Panc1 (cell line): ENCODE results near the gene FAM163B.

Source experiments
- POLR2AphosphoS5 ChIP-seq: IDR thresholded peaks from 2 replicates; pipeline ENCODE4 v1.6.1; 2012; ENCODE audit warnings: mild to moderate bottlenecking, low read depth, low read length, moderate library complexity
- SIN3A ChIP-seq: IDR thresholded peaks from 2 replicates; pipeline ENCODE4 v1.6.1; 2012; ENCODE audit warnings: low read depth, mild to moderate bottlenecking, low read length, moderate library complexity, borderline replicate concordance; ENCODE audit not compliant: insufficient read depth
- TCF7L2 ChIP-seq: IDR thresholded peaks from 2 replicates; pipeline ENCODE4 v1.6.1; 2011; ENCODE audit warnings: mild to moderate bottlenecking, low read depth, low read length, inconsistent platforms
- TF ChIP-seq, protein P1 (sequence below): fragments of 450-650 bp; IDR thresholded peaks from 2 replicates; pipeline ENCODE4 v1.5.1; 2017; ENCODE audit warnings: mild to moderate bottlenecking
- TF ChIP-seq, protein P2 (sequence below), 2 experiments: IDR thresholded peaks; 2 replicates each; pipeline ENCODE4 v1.6.1; 2011 to 2012; ENCODE audit warnings: low read depth in 2 of 2, control low read depth in 1 of 2, low read length in 1 of 2, mild to moderate bottlenecking in 1 of 2, moderate library complexity in 1 of 2; ENCODE audit not compliant: insufficient read depth in 1 of 2

DNA sequence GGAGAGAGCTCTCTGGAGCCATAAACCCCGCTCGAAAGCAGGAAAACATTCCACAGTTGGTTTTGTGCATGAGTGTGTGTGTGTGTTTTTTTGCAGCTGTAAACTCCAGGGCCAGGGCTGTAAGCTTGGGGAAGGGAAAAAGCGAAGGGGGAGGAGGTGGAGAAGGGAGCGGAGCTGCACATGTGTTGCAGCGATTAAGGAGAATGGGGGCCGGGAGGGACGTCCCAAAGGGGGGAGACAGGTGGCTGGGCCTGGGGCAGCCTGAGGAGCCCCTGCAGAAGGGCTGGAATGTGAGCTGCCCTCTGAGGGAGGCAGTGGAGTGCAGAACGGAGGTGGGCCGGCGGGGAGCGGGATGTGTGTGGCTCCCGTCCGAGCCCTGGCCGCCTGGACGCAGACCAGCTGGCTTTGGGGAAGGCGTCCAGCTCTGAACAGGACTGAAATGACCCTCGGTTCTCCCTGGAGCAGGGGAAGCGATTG, 81.7 kb downstream of the FAM163B start:
- TF ChIP-seq, protein P1, sequence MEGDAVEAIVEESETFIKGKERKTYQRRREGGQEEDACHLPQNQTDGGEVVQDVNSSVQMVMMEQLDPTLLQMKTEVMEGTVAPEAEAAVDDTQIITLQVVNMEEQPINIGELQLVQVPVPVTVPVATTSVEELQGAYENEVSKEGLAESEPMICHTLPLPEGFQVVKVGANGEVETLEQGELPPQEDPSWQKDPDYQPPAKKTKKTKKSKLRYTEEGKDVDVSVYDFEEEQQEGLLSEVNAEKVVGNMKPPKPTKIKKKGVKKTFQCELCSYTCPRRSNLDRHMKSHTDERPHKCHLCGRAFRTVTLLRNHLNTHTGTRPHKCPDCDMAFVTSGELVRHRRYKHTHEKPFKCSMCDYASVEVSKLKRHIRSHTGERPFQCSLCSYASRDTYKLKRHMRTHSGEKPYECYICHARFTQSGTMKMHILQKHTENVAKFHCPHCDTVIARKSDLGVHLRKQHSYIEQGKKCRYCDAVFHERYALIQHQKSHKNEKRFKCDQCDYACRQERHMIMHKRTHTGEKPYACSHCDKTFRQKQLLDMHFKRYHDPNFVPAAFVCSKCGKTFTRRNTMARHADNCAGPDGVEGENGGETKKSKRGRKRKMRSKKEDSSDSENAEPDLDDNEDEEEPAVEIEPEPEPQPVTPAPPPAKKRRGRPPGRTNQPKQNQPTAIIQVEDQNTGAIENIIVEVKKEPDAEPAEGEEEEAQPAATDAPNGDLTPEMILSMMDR: no peak
- TF ChIP-seq POLR2AphosphoS5 (no peak), SIN3A (no peak), TCF7L2 (no peak)
- TF ChIP-seq, protein P2, sequence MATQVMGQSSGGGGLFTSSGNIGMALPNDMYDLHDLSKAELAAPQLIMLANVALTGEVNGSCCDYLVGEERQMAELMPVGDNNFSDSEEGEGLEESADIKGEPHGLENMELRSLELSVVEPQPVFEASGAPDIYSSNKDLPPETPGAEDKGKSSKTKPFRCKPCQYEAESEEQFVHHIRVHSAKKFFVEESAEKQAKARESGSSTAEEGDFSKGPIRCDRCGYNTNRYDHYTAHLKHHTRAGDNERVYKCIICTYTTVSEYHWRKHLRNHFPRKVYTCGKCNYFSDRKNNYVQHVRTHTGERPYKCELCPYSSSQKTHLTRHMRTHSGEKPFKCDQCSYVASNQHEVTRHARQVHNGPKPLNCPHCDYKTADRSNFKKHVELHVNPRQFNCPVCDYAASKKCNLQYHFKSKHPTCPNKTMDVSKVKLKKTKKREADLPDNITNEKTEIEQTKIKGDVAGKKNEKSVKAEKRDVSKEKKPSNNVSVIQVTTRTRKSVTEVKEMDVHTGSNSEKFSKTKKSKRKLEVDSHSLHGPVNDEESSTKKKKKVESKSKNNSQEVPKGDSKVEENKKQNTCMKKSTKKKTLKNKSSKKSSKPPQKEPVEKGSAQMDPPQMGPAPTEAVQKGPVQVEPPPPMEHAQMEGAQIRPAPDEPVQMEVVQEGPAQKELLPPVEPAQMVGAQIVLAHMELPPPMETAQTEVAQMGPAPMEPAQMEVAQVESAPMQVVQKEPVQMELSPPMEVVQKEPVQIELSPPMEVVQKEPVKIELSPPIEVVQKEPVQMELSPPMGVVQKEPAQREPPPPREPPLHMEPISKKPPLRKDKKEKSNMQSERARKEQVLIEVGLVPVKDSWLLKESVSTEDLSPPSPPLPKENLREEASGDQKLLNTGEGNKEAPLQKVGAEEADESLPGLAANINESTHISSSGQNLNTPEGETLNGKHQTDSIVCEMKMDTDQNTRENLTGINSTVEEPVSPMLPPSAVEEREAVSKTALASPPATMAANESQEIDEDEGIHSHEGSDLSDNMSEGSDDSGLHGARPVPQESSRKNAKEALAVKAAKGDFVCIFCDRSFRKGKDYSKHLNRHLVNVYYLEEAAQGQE (IDR thresholded peaks at IDR 0.05; ENCODE audit: insufficient read depth in 1 of 2, low read depth in 2 of 2, low read length in 1 of 2): no peak
